Endothelial cell of umbilical vein (primary cell): ENCODE results near the gene NKX1-1. TPM values are rescaled to one million over a fixed set of nuclear protein-coding genes. Genes with fewer than 3 reads are reported as not detected.

ENCODE experiments used
- BruUV-seq: library from RNA; stranded (reverse); fragments of 400-500 nt; replicated peaks from 2 replicates; lab custom pipeline; 2021; lab: Mats Ljungman, UMichigan
- CTCF ChIA-PET: fragments of 300-600, 350-600 bp; sonication (Branson Sonifier 250); formaldehyde crosslinking; loops from one replicate; lab custom pipeline; 2021; ENCODE audit warnings: antibody characterized with exemption, inconsistent platforms; lab: Charles Lee
- POLR2A ChIA-PET: fragments of 300-600, 350-600 bp; sonication (Branson Sonifier 250); formaldehyde crosslinking; loops from one replicate; lab custom pipeline; 2021; ENCODE audit warnings: antibody characterized with exemption, inconsistent platforms; lab: Charles Lee
- DNase-seq: peaks from one replicate; pipeline ENCODE4 v3.0.0-alpha.2; 2011; ENCODE audit warnings: low read depth, low spot score
- FAIRE-seq: peaks from 2 replicates; lab custom pipeline; 2011; peaks lifted over from hg19 to GRCh38; lab: Jason Lieb, UNC
- H2AFZ ChIP-seq: 2 replicates; pipeline ENCODE4 v1.6.0; 2012; ENCODE audit warnings: low read depth, low read length, control low read depth, inconsistent platforms
- H3K27ac ChIP-seq: 2 replicates; pipeline ENCODE4 v1.5.1; 2011; ENCODE audit warnings: low read depth, mild to moderate bottlenecking, control low read depth, low read length, moderate library complexity; ENCODE audit not compliant: insufficient read depth
- H3K27me3 ChIP-seq, 2 experiments: 2 replicates each; pipeline versions ENCODE4 v1.6.0 to v1.6.1; 2011; ENCODE audit warnings: low read length in 2 of 2, mixed read lengths in 1 of 2; ENCODE audit not compliant: control insufficient read depth in 2 of 2, insufficient read depth in 2 of 2
- H3K36me3 ChIP-seq, 2 experiments: 2 replicates in 1 of 2; 3 replicates in 1 of 2; pipeline ENCODE4 v1.5.1; 2011; ENCODE audit warnings: low read length in 2 of 2, mild to moderate bottlenecking in 1 of 2, moderate library complexity in 1 of 2; ENCODE audit not compliant: control insufficient read depth in 2 of 2, insufficient read depth in 2 of 2; ENCODE audit errors: extremely low read depth in 1 of 2
- H3K4me1 ChIP-seq: 3 replicates; pipeline ENCODE4 v1.5.1; 2011; ENCODE audit warnings: mild to moderate bottlenecking, low read length; ENCODE audit not compliant: control insufficient read depth, insufficient read depth; ENCODE audit errors: extremely low read depth
- H3K4me2 ChIP-seq: 2 replicates; pipeline ENCODE4 v1.6.1; 2011; ENCODE audit warnings: low read length, control low read depth, mixed read lengths; ENCODE audit not compliant: insufficient read depth
- H3K4me3 ChIP-seq, 3 experiments: fragments of 200-600 bp in 1 of 3; sonication (generic), shearing (Covaris generic) in 1 of 3; replicated peaks in 1 of 3; 2 replicates each; pipeline ENCODE4 v1.5.1; 2011 to 2016; ENCODE audit warnings: control low read depth in 3 of 3, low read length in 3 of 3, mild to moderate bottlenecking in 2 of 3, inconsistent platforms in 1 of 3, low read depth in 1 of 3, moderate library complexity in 1 of 3; ENCODE audit not compliant: insufficient read depth in 1 of 3
- H3K79me2 ChIP-seq: 2 replicates; pipeline ENCODE4 v1.6.0; 2012; ENCODE audit warnings: low read length, inconsistent platforms; ENCODE audit not compliant: control insufficient read depth, insufficient read depth
- H3K9ac ChIP-seq: replicated peaks from 2 replicates; pipeline ENCODE3; 2011; ENCODE audit warnings: low read length, control low read depth; ENCODE audit not compliant: insufficient read depth; ENCODE audit errors: extremely low read depth
- H3K9me1 ChIP-seq: replicated peaks from 3 replicates; pipeline ENCODE4 v1.6.0; 2011; ENCODE audit warnings: mild to moderate bottlenecking, low read length; ENCODE audit not compliant: control insufficient read depth, insufficient read depth; ENCODE audit errors: extremely low read depth
- H3K9me3 ChIP-seq: replicated peaks from 2 replicates; pipeline ENCODE4 v1.5.1; 2012; ENCODE audit warnings: low read length, inconsistent platforms; ENCODE audit not compliant: control insufficient read depth, insufficient read depth
- H4K20me1 ChIP-seq: replicated peaks from 2 replicates; pipeline ENCODE3; 2011; ENCODE audit warnings: mild to moderate bottlenecking, low read length; ENCODE audit not compliant: control insufficient read depth, insufficient read depth; ENCODE audit errors: extremely low read depth
- EZH2 ChIP-seq: IDR thresholded peaks from 2 replicates; pipeline ENCODE4 v1.6.1; 2012; ENCODE audit warnings: borderline replicate concordance, low read depth, mild to moderate bottlenecking, moderate library complexity, low read length, inconsistent platforms; ENCODE audit not compliant: severe bottlenecking
- FOS ChIP-seq: IDR thresholded peaks from 2 replicates; pipeline ENCODE4 v1.6.1; 2011; ENCODE audit warnings: mild to moderate bottlenecking, low read length, moderate library complexity, borderline replicate concordance; ENCODE audit not compliant: insufficient read depth
- GATA2 ChIP-seq: IDR thresholded peaks from 2 replicates; pipeline ENCODE4 v1.7.0; 2011; ENCODE audit warnings: low read depth, mild to moderate bottlenecking, moderate library complexity, mixed read lengths, low read length; ENCODE audit not compliant: insufficient read length, insufficient read depth
- JUN ChIP-seq: IDR thresholded peaks from 2 replicates; pipeline ENCODE4 v1.6.1; 2011; ENCODE audit warnings: borderline replicate concordance, low read depth; ENCODE audit not compliant: insufficient read length, insufficient read depth
- MAX ChIP-seq: IDR thresholded peaks from 2 replicates; pipeline ENCODE4 v1.6.1; 2011; ENCODE audit not compliant: insufficient read depth, insufficient read length
- MYC ChIP-seq: IDR thresholded peaks from one replicate; pipeline ENCODE4 v1.6.1; 2011; ENCODE audit warnings: mild to moderate bottlenecking, low read depth, low read length
- POLR2A ChIP-seq: IDR thresholded peaks from 2 replicates; pipeline ENCODE4 v1.6.1; 2012; ENCODE audit warnings: low read depth, mild to moderate bottlenecking, control low read depth, low read length
- POLR2AphosphoS5 ChIP-seq: IDR thresholded peaks from 2 replicates; pipeline ENCODE4 v1.6.1; 2012; ENCODE audit warnings: low read depth, mild to moderate bottlenecking, control low read depth, low read length, moderate library complexity; ENCODE audit not compliant: insufficient read depth
- dilution Hi-C: fragments of 300-500 bp; cut with MboI; formaldehyde crosslinking; loops from one replicate; pipeline ENCODE4 v1.15.0; 2019; ENCODE audit warnings: low sequenced_read_pairs; ENCODE audit not compliant: extremely low pct_ligation_motif_present
- intact Hi-C: fragments of 100-400 bp; cut with micrococcal nuclease; formaldehyde crosslinking; loops from one replicate; pipeline ENCODE4 v1.10.0; 2022
- polyA plus RNA-seq, 4 experiments: library from polyadenylated mRNA; depleted of rRNA in 3 of 4; stranded (reverse) in 3 of 4; unstranded in 1 of 4; fragments of >200 nt; gene quantifications; 2 replicates each; pipeline versions ENCODE4 v1.2.1 to v1.2.3, GENCODE V29; 2011 to 2012; ENCODE audit warnings: missing spikeins in 1 of 4
- total RNA-seq: library from RNA; stranded (reverse); gene quantifications from 2 replicates; pipeline ENCODE4 v1.2.3, GENCODE V29; 2021
- TF ChIP-seq, protein P1 (sequence below), 2 donors: IDR thresholded peaks; 1 replicate in 1 of 2; 2 replicates in 1 of 2; pipeline ENCODE4 v1.5.1; 2011; ENCODE audit warnings: low read length in 2 of 2, mild to moderate bottlenecking in 2 of 2, moderate library complexity in 2 of 2, control low read depth in 1 of 2, inconsistent platforms in 1 of 2, low read depth in 1 of 2; ENCODE audit not compliant: insufficient read depth in 1 of 2; ENCODE audit errors: extremely low read depth in 1 of 2

The NKX1-1 gene
- total and polyA plus RNA-seq, 2 donors (not counting 3 experiments of a cell fraction or from before 2014, with no cell fraction given): not detected

GRCh38 chr4:1378559-1379231 is 27.5 kb downstream of the NKX1-1 start:
- no peaks in the 10 kb centered on the region for H3K36me3 ChIP-seq
- DNase-seq: no peak
- H2AFZ ChIP-seq: no peak overlapping the region
- FAIRE-seq: no peak
- H3K9me3 ChIP-seq: no peaks in the 10 kb centered on the region
- dilution Hi-C loops (no loop called here), intact Hi-C loops (no loop called here)
- no peak overlapping the region for H3K27ac ChIP-seq
- TF ChIP-seq, protein P1, sequence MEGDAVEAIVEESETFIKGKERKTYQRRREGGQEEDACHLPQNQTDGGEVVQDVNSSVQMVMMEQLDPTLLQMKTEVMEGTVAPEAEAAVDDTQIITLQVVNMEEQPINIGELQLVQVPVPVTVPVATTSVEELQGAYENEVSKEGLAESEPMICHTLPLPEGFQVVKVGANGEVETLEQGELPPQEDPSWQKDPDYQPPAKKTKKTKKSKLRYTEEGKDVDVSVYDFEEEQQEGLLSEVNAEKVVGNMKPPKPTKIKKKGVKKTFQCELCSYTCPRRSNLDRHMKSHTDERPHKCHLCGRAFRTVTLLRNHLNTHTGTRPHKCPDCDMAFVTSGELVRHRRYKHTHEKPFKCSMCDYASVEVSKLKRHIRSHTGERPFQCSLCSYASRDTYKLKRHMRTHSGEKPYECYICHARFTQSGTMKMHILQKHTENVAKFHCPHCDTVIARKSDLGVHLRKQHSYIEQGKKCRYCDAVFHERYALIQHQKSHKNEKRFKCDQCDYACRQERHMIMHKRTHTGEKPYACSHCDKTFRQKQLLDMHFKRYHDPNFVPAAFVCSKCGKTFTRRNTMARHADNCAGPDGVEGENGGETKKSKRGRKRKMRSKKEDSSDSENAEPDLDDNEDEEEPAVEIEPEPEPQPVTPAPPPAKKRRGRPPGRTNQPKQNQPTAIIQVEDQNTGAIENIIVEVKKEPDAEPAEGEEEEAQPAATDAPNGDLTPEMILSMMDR (IDR thresholded peaks at IDR 0.05; ENCODE audit: extremely low read depth in 1 of 2, insufficient read depth in 1 of 2, low read depth in 1 of 2, low read length in 2 of 2): no peak
- TF ChIP-seq EZH2: no peak
- no peak for TF ChIP-seq MYC
- TF ChIP-seq JUN: no peak
- no peak for TF ChIP-seq FOS
- no peak for TF ChIP-seq GATA2
- TF ChIP-seq POLR2AphosphoS5: no peak
- TF ChIP-seq POLR2A: no peak
- TF ChIP-seq MAX: no peak
- no TSS peak for BruUV-seq
- no peaks in the 10 kb centered on the region for H3K79me2 ChIP-seq
- CTCF ChIA-PET: no interaction called here
- H3K9ac ChIP-seq: no peak overlapping the region
- no peaks in the 10 kb centered on the region for H3K27me3 ChIP-seq
- H3K4me3 ChIP-seq: no peak overlapping the region
- POLR2A ChIA-PET: no interaction called here
- no peaks in the 10 kb centered on the region for H3K4me1 ChIP-seq
- H3K4me2 ChIP-seq: no peak overlapping the region
- no peaks in the 10 kb centered on the region for H4K20me1 ChIP-seq
- no peaks in the 10 kb centered on the region for H3K9me1 ChIP-seq
